H1 (cell line): Measurements from ENCODE around the gene PDZD2. TPM values are rescaled to one million over a fixed set of nuclear protein-coding genes. Genes with fewer than 3 reads are reported as not detected.

Source experiments
- CTCF ChIA-PET: fragments of 300-600 bp; sonication (Branson Sonifier 250); formaldehyde crosslinking; loops from one replicate; lab custom pipeline; 2021; ENCODE audit not compliant: partially characterized antibody; lab: Charles Lee
- POLR2A ChIA-PET: fragments of 300-600 bp; sonication (Branson Sonifier 250); formaldehyde crosslinking; loops from one replicate; lab custom pipeline; 2021; ENCODE audit warnings: inconsistent platforms; ENCODE audit not compliant: partially characterized antibody; lab: Charles Lee
- DNase-seq, 2 experiments: peaks; one replicate each; pipeline versions ENCODE4 v3.0.0 to v3.0.0-alpha.2; 2010 to 2022; ENCODE audit warnings: low spot score in 2 of 2, low read depth in 1 of 2, mixed read lengths in 1 of 2
- FAIRE-seq: peaks from 2 replicates; lab custom pipeline; 2011; peaks lifted over from hg19 to GRCh38; lab: Jason Lieb, UNC
- H2AFZ ChIP-seq: 2 replicates; pipeline ENCODE4 v1.8.1; 2012; ENCODE audit warnings: low read length, inconsistent platforms
- H2AK5ac ChIP-seq: 2 replicates; pipeline ENCODE4 v1.6.1; 2013; ENCODE audit warnings: low read depth, low read length
- H2BK120ac ChIP-seq: replicated peaks from 2 replicates; pipeline ENCODE3; 2013; ENCODE audit warnings: low read depth, low read length, inconsistent platforms
- H2BK12ac ChIP-seq: 2 replicates; pipeline ENCODE4 v1.6.1; 2013; ENCODE audit warnings: low read depth, low read length
- H2BK15ac ChIP-seq: 2 replicates; pipeline ENCODE4 v1.6.1; 2013; ENCODE audit warnings: low read length
- H2BK20ac ChIP-seq: 2 replicates; pipeline ENCODE4 v1.6.1; 2013; ENCODE audit warnings: low read length
- H2BK5ac ChIP-seq: 2 replicates; pipeline ENCODE4 v1.6.1; 2013; ENCODE audit warnings: low read depth, low read length
- H3K14ac ChIP-seq: 2 replicates; pipeline ENCODE4 v1.6.1; 2013; ENCODE audit warnings: inconsistent platforms; ENCODE audit not compliant: insufficient read length
- H3K18ac ChIP-seq: 2 replicates; pipeline ENCODE4 v1.6.1; 2013; ENCODE audit warnings: low read length; ENCODE audit errors: extremely low read depth
- H3K23ac ChIP-seq: 2 replicates; pipeline ENCODE4 v1.6.1; 2013; ENCODE audit warnings: inconsistent platforms; ENCODE audit not compliant: insufficient read length
- H3K23me2 ChIP-seq: 2 replicates; pipeline ENCODE4 v1.6.1; 2013; ENCODE audit warnings: low read depth, low read length
- H3K27ac ChIP-seq: 2 replicates; pipeline ENCODE4 v1.6.1; 2011; ENCODE audit warnings: low read depth, low read length, inconsistent platforms
- H3K27me3 ChIP-seq, 4 experiments: replicated peaks in 1 of 4; 1 replicate in 1 of 4; 2 replicates in 3 of 4; pipeline versions ENCODE4 v1.6.1 to v1.8.1; 2011 to 2013; ENCODE audit warnings: low read length in 3 of 4, mild to moderate bottlenecking in 3 of 4, inconsistent platforms in 2 of 4, mixed read lengths in 2 of 4, moderate library complexity in 1 of 4; ENCODE audit not compliant: control insufficient read depth in 3 of 4, insufficient read depth in 3 of 4; ENCODE audit errors: extremely low read depth in 1 of 4
- H3K36me3 ChIP-seq, 4 experiments: 2 replicates each; pipeline versions ENCODE4 v1.6.1 to v1.8.1; 2011 to 2013; ENCODE audit warnings: mild to moderate bottlenecking in 4 of 4, low read length in 3 of 4, moderate library complexity in 2 of 4, control low read depth in 1 of 4, inconsistent platforms in 1 of 4; ENCODE audit not compliant: insufficient read depth in 4 of 4, control insufficient read depth in 2 of 4
- H3K4ac ChIP-seq: replicated peaks from 2 replicates; pipeline ENCODE3; 2013; ENCODE audit warnings: low read length, low read depth, mixed read lengths, inconsistent platforms; ENCODE audit not compliant: insufficient read length
- H3K4me1 ChIP-seq, 4 experiments: replicated peaks in 1 of 4; 1 replicate in 1 of 4; 2 replicates in 3 of 4; pipeline versions ENCODE4 v1.6.1 to v1.8.1; 2011 to 2013; ENCODE audit warnings: low read length in 3 of 4, inconsistent platforms in 2 of 4, mixed read lengths in 1 of 4; ENCODE audit not compliant: insufficient read depth in 4 of 4, control insufficient read depth in 3 of 4
- H3K4me2 ChIP-seq, 2 experiments: 2 replicates each; pipeline versions ENCODE4 v1.6.1 to v1.8.1; 2011 to 2013; ENCODE audit warnings: low read depth in 2 of 2, low read length in 2 of 2, control low read depth in 1 of 2, inconsistent platforms in 1 of 2, mild to moderate bottlenecking in 1 of 2; ENCODE audit not compliant: insufficient read depth in 1 of 2
- H3K4me3 ChIP-seq, 4 experiments: fragments of 200-600, 300-600 bp in 1 of 4; sonication (generic), shearing (Covaris generic), sonication (Bioruptor Twin) in 1 of 4; 2 replicates each; pipeline versions ENCODE4 v1.5.1 to v1.8.1; 2011 to 2016; ENCODE audit warnings: low read length in 4 of 4, low read depth in 3 of 4, control low read depth in 2 of 4, inconsistent platforms in 2 of 4, mild to moderate bottlenecking in 2 of 4, mixed read lengths in 1 of 4, moderate library complexity in 1 of 4; ENCODE audit not compliant: insufficient read depth in 2 of 4; ENCODE audit errors: extremely low read depth in 1 of 4
- H3K56ac ChIP-seq: replicated peaks from 2 replicates; pipeline ENCODE3; 2013; ENCODE audit warnings: low read depth, mild to moderate bottlenecking, mixed read lengths, low read length, inconsistent platforms; ENCODE audit not compliant: insufficient read length
- H3K79me1 ChIP-seq: 2 replicates; pipeline ENCODE4 v1.6.1; 2013; ENCODE audit warnings: low read depth, low read length, control low read depth
- H3K79me2 ChIP-seq, 2 experiments: 2 replicates each; pipeline versions ENCODE4 v1.6.1 to v1.8.1; 2012 to 2013; ENCODE audit warnings: low read length in 2 of 2, mild to moderate bottlenecking in 2 of 2, inconsistent platforms in 1 of 2; ENCODE audit not compliant: insufficient read depth in 2 of 2, control insufficient read depth in 1 of 2
- H3K9ac ChIP-seq, 4 experiments: replicated peaks in 1 of 4; 1 replicate in 1 of 4; 2 replicates in 3 of 4; pipeline versions ENCODE4 v1.6.1 to v1.8.1; 2011 to 2013; ENCODE audit warnings: low read depth in 3 of 4, low read length in 3 of 4, control low read depth in 2 of 4, mild to moderate bottlenecking in 2 of 4, moderate library complexity in 2 of 4, inconsistent platforms in 1 of 4; ENCODE audit errors: extremely low read depth in 1 of 4
- H3K9me3 ChIP-seq, 2 experiments: 2 replicates each; pipeline versions ENCODE4 v1.6.1 to v1.8.1; 2012 to 2013; ENCODE audit warnings: mild to moderate bottlenecking in 2 of 2, moderate library complexity in 2 of 2, control low read depth in 1 of 2, inconsistent platforms in 1 of 2, low read depth in 1 of 2, low read length in 1 of 2, mixed read lengths in 1 of 2; ENCODE audit not compliant: insufficient read depth in 2 of 2
- H4K20me1 ChIP-seq, 2 experiments: replicated peaks in 1 of 2; 2 replicates each; pipeline versions ENCODE3 to v1.8.1; 2011 to 2013; ENCODE audit warnings: inconsistent platforms in 2 of 2, low read length in 2 of 2, mild to moderate bottlenecking in 1 of 2; ENCODE audit not compliant: insufficient read depth in 2 of 2, control insufficient read depth in 1 of 2
- H4K5ac ChIP-seq: 2 replicates; pipeline ENCODE4 v1.6.1; 2013; ENCODE audit warnings: low read length, low read depth, mixed read lengths, inconsistent platforms; ENCODE audit not compliant: insufficient read length
- H4K8ac ChIP-seq: 2 replicates; pipeline ENCODE4 v1.8.0; 2013; ENCODE audit warnings: mild to moderate bottlenecking, moderate library complexity, low read length, inconsistent platforms; ENCODE audit not compliant: insufficient read depth; ENCODE audit errors: extremely low read depth
- H4K91ac ChIP-seq: replicated peaks from 2 replicates; pipeline ENCODE3; 2013; ENCODE audit warnings: low read length, mixed read lengths, inconsistent platforms; ENCODE audit not compliant: insufficient read length
- CTBP2 ChIP-seq: IDR thresholded peaks from 2 replicates; pipeline ENCODE4 v1.7.0; 2011; ENCODE audit warnings: borderline replicate concordance, mild to moderate bottlenecking, moderate library complexity, mixed read lengths, low read length; ENCODE audit not compliant: insufficient read depth, insufficient read length
- EP300 ChIP-seq, 2 experiments: IDR thresholded peaks; 1 replicate in 1 of 2; 2 replicates in 1 of 2; pipeline ENCODE4 v1.6.1; 2011 to 2012; ENCODE audit warnings: low read depth in 2 of 2, low read length in 2 of 2, mild to moderate bottlenecking in 2 of 2, borderline replicate concordance in 1 of 2, inconsistent platforms in 1 of 2, moderate library complexity in 1 of 2
- HDAC2 ChIP-seq, 2 experiments: fragments of 300-600 bp in 1 of 2; sonication (generic) in 1 of 2; IDR thresholded peaks; 2 replicates each; pipeline ENCODE4 v1.6.1; 2011 to 2012; ENCODE audit warnings: low read depth in 2 of 2, low read length in 2 of 2, mild to moderate bottlenecking in 2 of 2, moderate library complexity in 2 of 2, borderline replicate concordance in 1 of 2, inconsistent platforms in 1 of 2
- NANOG ChIP-seq: IDR thresholded peaks from 2 replicates; pipeline ENCODE4 v1.6.1; 2011; ENCODE audit warnings: low read length, low read depth, mild to moderate bottlenecking, inconsistent platforms; ENCODE audit not compliant: insufficient read depth, poor library complexity, severe bottlenecking
- POLR2A ChIP-seq, 2 experiments: IDR thresholded peaks; 1 replicate in 1 of 2; 2 replicates in 1 of 2; pipeline ENCODE4 v1.6.1; 2011; ENCODE audit warnings: low read depth in 2 of 2, low read length in 2 of 2, mild to moderate bottlenecking in 2 of 2; ENCODE audit errors: control extremely low read depth in 1 of 2
- SIN3A ChIP-seq, 2 experiments: IDR thresholded peaks in 1 of 2; conservative IDR thresholded peaks in 1 of 2; 2 replicates each; pipeline ENCODE4 v1.6.1; 2011 to 2012; ENCODE audit warnings: low read length in 2 of 2, improper control_type of control experiment in 1 of 2, low read depth in 1 of 2, mild to moderate bottlenecking in 1 of 2
- WGBS, 2 experiments: shearing (Covaris generic) in 1 of 2; methylation state at CpG; one replicate each; pipeline versions ENCODE4 v1.1.6 to v1.1.7; 2013 to 2015; ENCODE audit warnings: low lambda C conversion rate in 2 of 2, mixed read lengths in 2 of 2, inconsistent platforms in 1 of 2, low coverage in 1 of 2, missing lambda C conversion rate in 1 of 2; ENCODE audit not compliant: insufficient replicate concordance in 2 of 2, insufficient coverage in 1 of 2, insufficient read length in 1 of 2; ENCODE audit errors: extremely low coverage in 1 of 2, missing lambda C conversion rate in 1 of 2; 5-methylcytosine and 5-hydroxymethylcytosine counted together
- polyA plus RNA-seq, 7 experiments: library from polyadenylated mRNA; depleted of rRNA in 3 of 7; stranded (reverse) in 5 of 7; unstranded in 2 of 7; fragments of >200 nt in 5 of 7; fragments of 200-250 nt in 2 of 7; gene quantifications; 1 replicate in 5 of 7; 2 replicates in 1 of 7; 4 replicates in 1 of 7; pipeline versions ENCODE4 v1.2.1 to v1.2.3, GENCODE V29; 2011 to 2013; ENCODE audit warnings: missing spikeins in 2 of 7, mixed read lengths in 2 of 7
- total RNA-seq: library from RNA; stranded (reverse); fragmentation: NEBNext Ultra II Directional; extraction: Animal tissue kit (Norgen Biotek cat#: 25700); gene quantifications from 2 replicates; pipeline ENCODE4 v1.2.1, GENCODE V29; 2021

Gene PDZD2
- total and polyA plus RNA-seq, 2 of the 8 experiments (the other 6 are each of a cell fraction or from before 2014, with no cell fraction given): 1.2 to 6.8 TPM

GRCh38 chr5:31794009-31794408 lies 155.1 kb downstream of the PDZD2 start:
- H3K14ac ChIP-seq: no peak overlapping the region
- no peak overlapping the region for H4K8ac ChIP-seq
- no peak for FAIRE-seq
- H3K56ac ChIP-seq: no peak overlapping the region
- H2BK15ac ChIP-seq: no peak overlapping the region
- no peak overlapping the region for H2BK12ac ChIP-seq
- POLR2A ChIA-PET: no interaction called here
- H3K4me1 ChIP-seq: no peaks in the 10 kb centered on the region; a peak in 3 of 7 replicates
- H2BK20ac ChIP-seq: no peak overlapping the region
- H4K91ac ChIP-seq: no peak overlapping the region
- TF ChIP-seq POLR2A (IDR thresholded peaks at IDR 0.05; ENCODE audit: control extremely low read depth in 1 of 2, low read depth in 2 of 2, low read length in 2 of 2) (no peak), EP300 (IDR thresholded peaks at IDR 0.05; ENCODE audit: borderline replicate concordance in 1 of 2, low read depth in 2 of 2, low read length in 2 of 2) (no peak), CTBP2 (no peak), SIN3A (conservative IDR thresholded peaks at IDR 0.05 in 1 of 2, IDR thresholded peaks at IDR 0.05 in 1 of 2; ENCODE audit: low read depth in 1 of 2, low read length in 2 of 2) (no peak), NANOG (no peak), HDAC2 (IDR thresholded peaks at IDR 0.05; ENCODE audit: borderline replicate concordance in 1 of 2, low read depth in 2 of 2, low read length in 2 of 2) (no peak)
- TF ChIP-seq, all 59 proteins: peak for 0
- Histone ChIP-seq H4K20me1 (no peaks in the 10 kb centered on the region), H4K5ac (no peak overlapping the region), H3K9me3 (no peaks in the 10 kb centered on the region), H3K36me3 (no peaks in the 10 kb centered on the region), H2BK5ac (no peak overlapping the region), H3K27me3 (no peaks in the 10 kb centered on the region), H3K79me1 (no peaks in the 10 kb centered on the region), H2AK5ac (no peak overlapping the region), H2BK120ac (no peak overlapping the region), H3K18ac (no peak overlapping the region), H3K79me2 (no peaks in the 10 kb centered on the region), H2AFZ (no peak overlapping the region), H3K23ac (no peak overlapping the region), H3K4me2 (no peak overlapping the region), H3K23me2 (no peaks in the 10 kb centered on the region), H3K9ac (no peak overlapping the region), H3K4ac (no peak overlapping the region), H3K4me3 (no peak overlapping the region), H3K27ac (no peak overlapping the region)
- DNase-seq: no peak
- WGBS, 2 experiments: 94% methylated on average over 2 of the region's 2 CpGs; no CpG with 5 or more reads in 1 of the 2 experiments
- CTCF ChIA-PET: interaction anchor here (1.2 to 2.9 kb wide), 5 partner anchors 8 to 31 kb away, joined by 3 to 16 read pairs (median 4); no protein-coding TSS in a partner anchor
